ENCODE results near the gene NEGR1. TPM values are rescaled to one million over a fixed set of nuclear protein-coding genes. Genes with fewer than 3 reads are reported as not detected.
"Not testable (repeated sequence)": the region's sequence is repeated elsewhere in the genome, so short reads cannot be mapped to it uniquely, and the experiment has no call there.

Gene NEGR1
- total RNA-seq, 1 donor from 2014 or later, result 19.2 TPM

GRCh38 chr1:71899881-71900280 lies 382.5 kb downstream of the NEGR1 start:
- no peaks in the 10 kb centered on the region for H3K27me3 ChIP-seq
- no peak overlapping the region for H3K4me3 ChIP-seq
- H3K27ac ChIP-seq, result no peak overlapping the region
- no peaks in the 10 kb centered on the region for H3K4me1 ChIP-seq
- DNase-seq (ENCODE audit: extremely low spot score in 2 of 2), result no peak
- no peak for TF ChIP-seq POLR2A (IDR thresholded peaks at IDR 0.05)
- no peak for TF ChIP-seq POLR2AphosphoS5 (IDR thresholded peaks at IDR 0.05; ENCODE audit: insufficient read depth in 1 of 2, low read depth in 1 of 2)
- TF ChIP-seq, protein P1, sequence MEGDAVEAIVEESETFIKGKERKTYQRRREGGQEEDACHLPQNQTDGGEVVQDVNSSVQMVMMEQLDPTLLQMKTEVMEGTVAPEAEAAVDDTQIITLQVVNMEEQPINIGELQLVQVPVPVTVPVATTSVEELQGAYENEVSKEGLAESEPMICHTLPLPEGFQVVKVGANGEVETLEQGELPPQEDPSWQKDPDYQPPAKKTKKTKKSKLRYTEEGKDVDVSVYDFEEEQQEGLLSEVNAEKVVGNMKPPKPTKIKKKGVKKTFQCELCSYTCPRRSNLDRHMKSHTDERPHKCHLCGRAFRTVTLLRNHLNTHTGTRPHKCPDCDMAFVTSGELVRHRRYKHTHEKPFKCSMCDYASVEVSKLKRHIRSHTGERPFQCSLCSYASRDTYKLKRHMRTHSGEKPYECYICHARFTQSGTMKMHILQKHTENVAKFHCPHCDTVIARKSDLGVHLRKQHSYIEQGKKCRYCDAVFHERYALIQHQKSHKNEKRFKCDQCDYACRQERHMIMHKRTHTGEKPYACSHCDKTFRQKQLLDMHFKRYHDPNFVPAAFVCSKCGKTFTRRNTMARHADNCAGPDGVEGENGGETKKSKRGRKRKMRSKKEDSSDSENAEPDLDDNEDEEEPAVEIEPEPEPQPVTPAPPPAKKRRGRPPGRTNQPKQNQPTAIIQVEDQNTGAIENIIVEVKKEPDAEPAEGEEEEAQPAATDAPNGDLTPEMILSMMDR (IDR thresholded peaks at IDR 0.05), result no peak
- no peaks in the 10 kb centered on the region for H3K9me3 ChIP-seq
- intact Hi-C loops (cut with DNase I), result no loop called here
- H3K36me3 ChIP-seq, result no peaks in the 10 kb centered on the region

DNA sequence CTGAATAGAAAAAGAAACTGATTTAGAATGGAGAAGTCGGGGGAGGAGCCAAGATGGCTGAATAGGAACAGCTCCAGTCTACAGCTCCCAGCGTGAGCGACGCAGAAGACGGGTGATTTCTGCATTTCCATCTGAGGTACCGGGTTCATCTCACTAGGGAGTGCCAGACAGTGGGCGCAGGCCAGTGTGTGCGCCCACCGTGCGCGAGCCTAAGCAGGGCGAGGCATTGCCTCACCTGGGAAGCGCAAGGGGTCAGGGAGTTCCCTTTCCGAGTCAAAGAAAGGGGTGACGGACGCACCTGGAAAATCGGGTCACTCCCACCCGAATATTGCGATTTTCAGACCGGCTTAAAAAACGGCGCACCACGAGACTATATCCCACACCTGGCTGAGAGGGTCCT lies 394.2 kb downstream of the NEGR1 start:
- H3K27ac ChIP-seq; H3K4me3 ChIP-seq; H3K9me3 ChIP-seq; H3K27me3 ChIP-seq; intact Hi-C loops (cut with DNase I); H3K36me3 ChIP-seq; DNase-seq (ENCODE audit: extremely low spot score in 2 of 2); H3K4me1 ChIP-seq: not testable (repeated sequence)

DNA sequence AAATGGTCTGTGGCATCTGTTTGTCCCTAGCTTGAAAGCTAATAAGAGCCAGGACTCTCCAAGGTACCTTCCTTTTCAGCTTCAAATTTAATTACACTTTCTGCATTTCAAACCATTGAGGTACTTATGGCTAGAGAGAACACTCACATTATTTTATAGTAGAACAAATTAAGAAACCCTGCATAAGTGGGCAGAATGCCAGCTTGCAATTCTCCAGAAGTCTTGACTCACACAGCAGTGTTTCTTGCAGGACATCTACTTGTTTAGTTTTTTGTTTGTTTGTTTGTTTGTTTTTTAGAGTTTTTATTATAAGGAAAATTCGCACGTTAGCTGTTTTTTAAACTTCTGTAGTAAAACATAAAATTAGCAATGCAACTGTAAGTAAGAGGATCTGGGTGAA lies 397.2 kb downstream of the NEGR1 start:
- Histone ChIP-seq H3K27me3 (no peaks in the 10 kb centered on the region), H3K27ac (no peak overlapping the region), H3K4me1 (no peaks in the 10 kb centered on the region), H3K36me3 (no peaks in the 10 kb centered on the region), H3K9me3 (no peaks in the 10 kb centered on the region), H3K4me3 (no peak overlapping the region)
- intact Hi-C loops (cut with DNase I), result no loop called here
- DNase-seq (ENCODE audit: extremely low spot score in 2 of 2), result no peak
- no peak for TF ChIP-seq POLR2AphosphoS5 (IDR thresholded peaks at IDR 0.05; ENCODE audit: insufficient read depth in 1 of 2, low read depth in 1 of 2)
- TF ChIP-seq POLR2A (IDR thresholded peaks at IDR 0.05), result no peak
- TF ChIP-seq, protein P1 (IDR thresholded peaks at IDR 0.05), result no peak

DNA sequence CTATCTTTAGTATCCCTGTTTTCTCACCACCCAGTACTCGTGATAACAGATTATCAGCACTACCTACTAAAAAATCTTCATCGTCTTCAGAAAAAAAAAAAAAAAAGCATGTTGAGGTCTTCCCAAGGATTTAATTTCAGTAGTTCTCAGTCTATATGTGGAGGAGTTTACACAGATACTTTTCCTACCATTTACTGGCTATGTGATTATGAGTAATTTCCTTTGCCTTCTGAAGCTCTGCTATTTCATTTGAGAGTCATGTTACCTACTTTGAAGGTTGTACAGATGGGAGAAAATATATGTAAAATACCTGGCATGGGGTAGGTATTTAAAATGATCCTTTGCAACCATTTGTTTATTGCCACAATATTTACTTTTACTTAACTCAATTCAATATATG lies 399.7 kb downstream of the NEGR1 start:
- DNase-seq (ENCODE audit: extremely low spot score in 2 of 2), result no peak
- no peak overlapping the region for H3K27ac ChIP-seq
- no peaks in the 10 kb centered on the region for H3K36me3 ChIP-seq
- intact Hi-C loops (cut with DNase I), result no loop called here
- no peaks in the 10 kb centered on the region for H3K27me3 ChIP-seq
- no peak overlapping the region for H3K4me3 ChIP-seq
- H3K4me1 ChIP-seq, result no peaks in the 10 kb centered on the region
- TF ChIP-seq POLR2A (IDR thresholded peaks at IDR 0.05), result no peak
- TF ChIP-seq POLR2AphosphoS5 (IDR thresholded peaks at IDR 0.05; ENCODE audit: insufficient read depth in 1 of 2, low read depth in 1 of 2), result no peak
- TF ChIP-seq, protein P1 (IDR thresholded peaks at IDR 0.05), result no peak
- H3K9me3 ChIP-seq, result no peaks in the 10 kb centered on the region

DNA sequence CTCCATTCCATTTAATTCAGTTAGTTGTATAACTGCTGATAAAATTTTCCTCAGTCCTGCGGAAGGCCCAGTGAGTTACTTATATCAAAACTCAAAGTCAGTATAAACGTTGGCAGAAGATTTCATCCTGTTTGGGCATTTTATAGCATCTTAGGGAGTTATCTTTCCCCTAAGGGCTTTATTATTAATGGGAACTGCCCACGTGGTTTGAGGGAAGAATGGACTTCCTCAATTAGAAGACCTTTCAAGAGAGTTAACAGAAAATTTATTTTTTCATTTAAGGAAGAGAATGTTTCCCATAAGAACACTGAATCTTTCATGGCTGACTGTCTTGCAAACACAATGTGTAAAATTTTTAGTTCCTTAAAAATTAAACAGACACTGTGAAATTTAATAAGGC lies 400.1 kb downstream of the NEGR1 start:
- TF ChIP-seq, protein P1 (IDR thresholded peaks at IDR 0.05), result no peak
- TF ChIP-seq POLR2AphosphoS5 (IDR thresholded peaks at IDR 0.05; ENCODE audit: insufficient read depth in 1 of 2, low read depth in 1 of 2), result no peak
- TF ChIP-seq POLR2A (IDR thresholded peaks at IDR 0.05), result no peak
- intact Hi-C loops (cut with DNase I), result no loop called here

DNA sequence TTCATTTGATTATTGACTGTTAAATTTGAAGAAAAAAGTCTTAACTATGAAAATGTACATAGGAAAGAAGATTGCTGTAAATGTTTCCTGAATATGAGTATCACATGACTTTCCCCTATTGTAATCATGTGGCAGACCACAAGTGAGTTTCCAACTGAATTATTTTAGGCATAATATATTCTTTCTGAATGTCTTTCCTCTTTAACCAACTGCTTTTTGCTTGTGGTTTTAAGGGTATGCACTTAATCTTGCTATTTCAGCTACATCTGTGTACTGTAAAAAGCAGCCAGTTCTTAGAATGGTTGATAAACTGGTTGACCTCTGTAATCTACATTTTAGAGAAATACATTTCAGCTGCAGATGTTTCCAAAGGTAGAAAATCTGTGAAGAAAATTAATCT lies 400.7 kb downstream of the NEGR1 start:
- H3K4me3 ChIP-seq, result no peak overlapping the region
- H3K4me1 ChIP-seq, result no peaks in the 10 kb centered on the region
- no peak overlapping the region for H3K27ac ChIP-seq
- H3K36me3 ChIP-seq, result no peaks in the 10 kb centered on the region
- intact Hi-C loops (cut with DNase I), result no loop called here
- TF ChIP-seq POLR2AphosphoS5 (IDR thresholded peaks at IDR 0.05; ENCODE audit: insufficient read depth in 1 of 2, low read depth in 1 of 2), result no peak
- TF ChIP-seq, protein P1 (IDR thresholded peaks at IDR 0.05), result no peak
- no peak for TF ChIP-seq POLR2A (IDR thresholded peaks at IDR 0.05)
- DNase-seq (ENCODE audit: extremely low spot score in 2 of 2), result no peak
- no peaks in the 10 kb centered on the region for H3K27me3 ChIP-seq
- no peaks in the 10 kb centered on the region for H3K9me3 ChIP-seq

More for the DNA sequence above, 400.1 kb downstream of the NEGR1 start:
- Histone ChIP-seq H3K27ac (no peak overlapping the region), H3K36me3 (no peaks in the 10 kb centered on the region), H3K4me3 (no peak overlapping the region), H3K4me1 (no peaks in the 10 kb centered on the region), H3K9me3 (no peaks in the 10 kb centered on the region), H3K27me3 (no peaks in the 10 kb centered on the region)
- no peak for DNase-seq (ENCODE audit: extremely low spot score in 2 of 2)
